AG04450 (cell line): ENCODE results near the gene LEO1. TPM values are rescaled to one million over a fixed set of nuclear protein-coding genes. Genes with fewer than 3 reads are reported as not detected.

ENCODE experiments used
- CTCF ChIA-PET: fragments of 300-600, 350-600 bp; formaldehyde crosslinking; extraction: SDS; loops from one replicate; lab custom pipeline; 2022; ENCODE audit warnings: antibody characterized with exemption, inconsistent platforms; lab: Charles Lee
- POLR2A ChIA-PET: fragments of 350-600 bp; formaldehyde crosslinking; extraction: SDS; loops from one replicate; lab custom pipeline; 2021; ENCODE audit warnings: antibody characterized with exemption, inconsistent platforms; lab: Yijun Ruan, JAX
- DNase-seq: peaks from one replicate; pipeline ENCODE4 v3.0.0-alpha.2; 2011; ENCODE audit warnings: low read depth, low spot score
- H3K27ac ChIP-seq: one replicate; pipeline ENCODE4 v1.5.1; 2012; ENCODE audit warnings: low read depth, low read length, control low read depth
- H3K27me3 ChIP-seq: one replicate; pipeline ENCODE4 v1.6.0; 2012; ENCODE audit warnings: low read length; ENCODE audit not compliant: control insufficient read depth, insufficient read depth
- H3K4me3 ChIP-seq: 2 replicates; pipeline ENCODE4 v1.5.1; 2011; ENCODE audit warnings: mild to moderate bottlenecking, low read depth, low read length, control low read depth
- H3K9me3 ChIP-seq: 2 replicates; pipeline ENCODE4 v1.5.1; 2012; ENCODE audit warnings: low read length; ENCODE audit not compliant: control insufficient read depth, insufficient read depth
- polyA plus RNA-seq: library from polyadenylated mRNA; depleted of rRNA; stranded (reverse); fragments of >200 nt; gene quantifications from 2 replicates; pipeline ENCODE4 v1.2.3, GENCODE V29; 2011
- TF ChIP-seq, protein P1 (sequence below): IDR thresholded peaks from 2 replicates; pipeline ENCODE4 v1.5.1; 2011; ENCODE audit warnings: low read depth, low read length, control low read depth, inconsistent platforms

Gene LEO1
- polyA plus RNA-seq, 1 experiment, result 8.0 TPM

GRCh38 chr15:52012210-52012609 lies 40.6 kb upstream of the LEO1 start:
- TF ChIP-seq, protein P1, sequence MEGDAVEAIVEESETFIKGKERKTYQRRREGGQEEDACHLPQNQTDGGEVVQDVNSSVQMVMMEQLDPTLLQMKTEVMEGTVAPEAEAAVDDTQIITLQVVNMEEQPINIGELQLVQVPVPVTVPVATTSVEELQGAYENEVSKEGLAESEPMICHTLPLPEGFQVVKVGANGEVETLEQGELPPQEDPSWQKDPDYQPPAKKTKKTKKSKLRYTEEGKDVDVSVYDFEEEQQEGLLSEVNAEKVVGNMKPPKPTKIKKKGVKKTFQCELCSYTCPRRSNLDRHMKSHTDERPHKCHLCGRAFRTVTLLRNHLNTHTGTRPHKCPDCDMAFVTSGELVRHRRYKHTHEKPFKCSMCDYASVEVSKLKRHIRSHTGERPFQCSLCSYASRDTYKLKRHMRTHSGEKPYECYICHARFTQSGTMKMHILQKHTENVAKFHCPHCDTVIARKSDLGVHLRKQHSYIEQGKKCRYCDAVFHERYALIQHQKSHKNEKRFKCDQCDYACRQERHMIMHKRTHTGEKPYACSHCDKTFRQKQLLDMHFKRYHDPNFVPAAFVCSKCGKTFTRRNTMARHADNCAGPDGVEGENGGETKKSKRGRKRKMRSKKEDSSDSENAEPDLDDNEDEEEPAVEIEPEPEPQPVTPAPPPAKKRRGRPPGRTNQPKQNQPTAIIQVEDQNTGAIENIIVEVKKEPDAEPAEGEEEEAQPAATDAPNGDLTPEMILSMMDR, result no peak
- no peaks in the 10 kb centered on the region for H3K9me3 ChIP-seq
- DNase-seq, result no peak
- H3K27ac ChIP-seq, result no peak overlapping the region
- CTCF ChIA-PET, result no interaction called here
- POLR2A ChIA-PET, result no interaction called here
- no peaks in the 10 kb centered on the region for H3K27me3 ChIP-seq
- H3K4me3 ChIP-seq, result no peak overlapping the region

DNA sequence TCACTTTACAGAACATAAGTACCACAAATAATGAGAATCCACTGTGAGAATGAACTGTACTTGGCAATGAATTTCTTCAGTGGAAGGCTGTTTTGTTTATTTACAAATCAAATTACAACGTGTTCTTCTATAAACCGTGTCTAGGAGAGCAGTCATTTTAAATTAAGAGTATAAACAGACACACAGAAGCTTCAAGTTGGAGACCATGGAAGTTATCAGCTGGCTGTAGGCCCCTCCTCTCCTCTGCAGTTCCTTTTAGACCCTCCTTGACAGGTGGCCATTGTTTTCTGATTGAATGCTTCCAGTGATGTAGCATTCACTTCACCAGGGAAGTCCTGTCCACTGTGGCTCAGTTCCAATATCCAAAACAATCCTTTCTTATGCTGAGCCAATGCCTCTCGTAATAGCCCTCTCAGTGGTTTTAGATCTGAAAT lies 40.1 kb upstream of the LEO1 start:
- H3K27ac ChIP-seq, result no peak overlapping the region
- ChIA-PET CTCF (no interaction called here), POLR2A (no interaction called here)
- no peaks in the 10 kb centered on the region for H3K9me3 ChIP-seq
- DNase-seq, result no peak
- TF ChIP-seq, protein P1, result no peak
- no peaks in the 10 kb centered on the region for H3K27me3 ChIP-seq
- no peak overlapping the region for H3K4me3 ChIP-seq

GRCh38 chr15:52010633-52011595 lies 39.3 kb upstream of the LEO1 start:
- Histone ChIP-seq H3K4me3 (no peak overlapping the region), H3K9me3 (no peaks in the 10 kb centered on the region), H3K27ac (peak overlapping the region; percentile 25), H3K27me3 (no peaks in the 10 kb centered on the region)
- peak; percentile 72 for DNase-seq
- TF ChIP-seq, protein P1, result no peak
- ChIA-PET POLR2A (no interaction called here), CTCF (no interaction called here)

- no peak overlapping the region for H3K4me3 ChIP-seq
These were observed 37.3 kb upstream of the LEO1 start for GRCh38 chr15:52008698-52009434.

More at GRCh38 chr15:52008698-52009434, 37.3 kb upstream of the LEO1 start:
- Histone ChIP-seq H3K9me3 (no peaks in the 10 kb centered on the region), H3K27me3 (no peaks in the 10 kb centered on the region), H3K27ac (no peak overlapping the region)
- TF ChIP-seq, protein P1, result no peak
- ChIA-PET POLR2A (no interaction called here), CTCF (interaction anchor here (0.6 kb wide), 1 partner anchor 79 kb away, joined by 6 read pairs; no protein-coding TSS in a partner anchor)
- DNase-seq, result no peak
